CD14-positive monocyte (primary cell): ENCODE results near the gene RPS6KA5. TPM values are rescaled to one million over a fixed set of nuclear protein-coding genes. Genes with fewer than 3 reads are reported as not detected.

Source experiments
- DNase-seq, 3 donors: peaks; one replicate each; pipeline ENCODE4 v3.0.0-alpha.2; 2011 to 2022
- H2AFZ ChIP-seq: 2 replicates; pipeline ENCODE4 v1.6.0; 2012; ENCODE audit warnings: mild to moderate bottlenecking, low read depth, low read length, inconsistent platforms; ENCODE audit not compliant: insufficient read depth, poor library complexity, severe bottlenecking
- H3K27ac ChIP-seq, 2 donors: 1 replicate in 1 of 2; 2 replicates in 1 of 2; pipeline ENCODE4 v1.5.1; 2012 to 2013; ENCODE audit warnings: low read length in 2 of 2, control low read depth in 1 of 2, inconsistent platforms in 1 of 2, low read depth in 1 of 2, mild to moderate bottlenecking in 1 of 2
- H3K27me3 ChIP-seq, 2 donors: one replicate each; pipeline versions ENCODE4 v1.6.0 to v1.6.1; 2011 to 2013; ENCODE audit warnings: low read length in 2 of 2; ENCODE audit not compliant: control insufficient read depth in 2 of 2, insufficient read depth in 2 of 2
- H3K36me3 ChIP-seq, 2 donors: replicated peaks in 1 of 2; 1 replicate in 1 of 2; 2 replicates in 1 of 2; pipeline versions ENCODE4 v1.5.1 to v1.6.1; 2012 to 2013; ENCODE audit warnings: low read length in 2 of 2, control low read depth in 1 of 2, inconsistent platforms in 1 of 2, mild to moderate bottlenecking in 1 of 2; ENCODE audit not compliant: insufficient read depth in 2 of 2, control insufficient read depth in 1 of 2
- H3K4me1 ChIP-seq, 2 donors: 1 replicate in 1 of 2; 2 replicates in 1 of 2; pipeline versions ENCODE4 v1.5.1 to v1.6.1; 2012 to 2013; ENCODE audit warnings: low read length in 2 of 2, control low read depth in 1 of 2, inconsistent platforms in 1 of 2, mild to moderate bottlenecking in 1 of 2, moderate library complexity in 1 of 2; ENCODE audit not compliant: insufficient read depth in 2 of 2, control insufficient read depth in 1 of 2
- H3K4me2 ChIP-seq: replicated peaks from 2 replicates; pipeline ENCODE3; 2012; ENCODE audit warnings: low read length, moderate library complexity, mild to moderate bottlenecking; ENCODE audit not compliant: poor library complexity, severe bottlenecking; ENCODE audit errors: extremely low read depth
- H3K4me3 ChIP-seq, 3 experiments: fragments of 200-600 bp in 1 of 3; sonication (generic) in 1 of 3; replicated peaks in 1 of 3; 1 replicate in 2 of 3; 2 replicates in 1 of 3; pipeline ENCODE4 v1.5.1; 2011 to 2013; ENCODE audit warnings: low read length in 3 of 3, mild to moderate bottlenecking in 3 of 3, control low read depth in 2 of 3, low read depth in 2 of 3, inconsistent platforms in 1 of 3, moderate library complexity in 1 of 3
- H3K79me2 ChIP-seq: 2 replicates; pipeline ENCODE4 v1.6.0; 2012; ENCODE audit warnings: mild to moderate bottlenecking, control low read depth, inconsistent platforms, low read length, moderate library complexity; ENCODE audit not compliant: insufficient read depth
- H3K9ac ChIP-seq: 2 replicates; pipeline ENCODE4 v1.6.0; 2017; ENCODE audit warnings: low read length, mild to moderate bottlenecking; ENCODE audit not compliant: insufficient read depth, poor library complexity, severe bottlenecking
- H3K9me3 ChIP-seq, 2 donors: replicated peaks in 1 of 2; 1 replicate in 1 of 2; 2 replicates in 1 of 2; pipeline versions ENCODE4 v1.5.1 to v1.6.1; 2012 to 2013; ENCODE audit warnings: low read length in 2 of 2, control low read depth in 1 of 2; ENCODE audit not compliant: control insufficient read depth in 1 of 2, insufficient read depth in 1 of 2
- H4K20me1 ChIP-seq: 2 replicates; pipeline ENCODE4 v1.6.0; 2012; ENCODE audit warnings: mild to moderate bottlenecking, low read length, control low read depth, moderate library complexity; ENCODE audit not compliant: insufficient read depth
- H3K27ac Mint-ChIP-seq, 7 donors: one replicate each; pipeline ENCODE4 v1.8.0; 2020; ENCODE audit warnings: mild to moderate bottlenecking in 7 of 7, mixed read lengths in 7 of 7, moderate library complexity in 6 of 7, inconsistent platforms in 2 of 7
- H3K27me3 Mint-ChIP-seq, 3 donors: one replicate each; pipeline ENCODE4 v1.8.0; 2021 to 2022; ENCODE audit warnings: low read depth in 3 of 3, mild to moderate bottlenecking in 3 of 3, mixed read lengths in 3 of 3, moderate library complexity in 3 of 3, inconsistent platforms in 1 of 3
- H3K36me3 Mint-ChIP-seq, 2 donors: one replicate each; pipeline ENCODE4 v1.8.0; 2020; ENCODE audit warnings: mixed read lengths in 2 of 2, inconsistent platforms in 1 of 2, mild to moderate bottlenecking in 1 of 2
- H3K4me1 Mint-ChIP-seq: one replicate; pipeline ENCODE4 v1.8.0; 2020; ENCODE audit warnings: mild to moderate bottlenecking, mixed read lengths
- H3K4me3 Mint-ChIP-seq, 2 donors: one replicate each; pipeline ENCODE4 v1.8.0; 2020; ENCODE audit warnings: mild to moderate bottlenecking in 2 of 2, mixed read lengths in 2 of 2, moderate library complexity in 1 of 2
- H3K9me3 Mint-ChIP-seq, 7 donors: one replicate each; pipeline ENCODE4 v1.8.0; 2020 to 2022; ENCODE audit warnings: mixed read lengths in 7 of 7, mild to moderate bottlenecking in 6 of 7, moderate library complexity in 6 of 7, inconsistent platforms in 2 of 7
- CTCF ChIP-seq: fragments of 200-600 bp; IDR thresholded peaks from one replicate; pipeline ENCODE4 v1.8.0; 2022; ENCODE audit warnings: antibody characterized with exemption, mild to moderate bottlenecking
- WGBS: methylation state at CpG from one replicate; pipeline ENCODE4 v1.1.5; 2013; ENCODE audit warnings: missing lambda C conversion rate; ENCODE audit not compliant: insufficient coverage; 5-methylcytosine and 5-hydroxymethylcytosine counted together
- intact Hi-C, 2 donors: fragments of 100-400 bp; cut with micrococcal nuclease; formaldehyde crosslinking; loops; one replicate each; pipeline versions ENCODE4 v1.15.0 to v1.15.1; 2023
- polyA plus RNA-seq, 3 donors: library from polyadenylated mRNA; depleted of rRNA in 1 of 3; unstranded in 2 of 3; stranded (reverse) in 1 of 3; fragments of 300-500 nt in 2 of 3; fragments of >200 nt in 1 of 3; fragmentation: Illumina TruSeq in 2 of 3; gene quantifications; 1 replicate in 2 of 3; 2 replicates in 1 of 3; pipeline ENCODE4 v1.2.3, GENCODE V29; 2012 to 2021

The RPS6KA5 gene
- polyA plus RNA-seq, 3 donors, result 4.4 to 10.1 (median 7.9) TPM

GRCh38 chr14:91065266-91065665 is 4.8 kb upstream of the RPS6KA5 start:
- intact Hi-C loops, result loop anchor here in 1 of 2 donors (10.0 kb wide), 2 partner anchors 50 to 1110 kb away; partner anchors contain the start of genes EFCAB11 and TDP1

GRCh38 chr14:91063119-91063518 is 2.7 kb upstream of the RPS6KA5 start:
- H3K4me3 ChIP-seq, result no peak overlapping the region
- H3K27ac ChIP-seq, result peak overlapping the region in 1 of 2 donors; percentile 68
- peaks cover 0 to under 1% (median 0%) of the 10 kb centered on the region in 3 donors for H3K27me3 Mint-ChIP-seq
- intact Hi-C loops, result loop anchor here in 1 of 2 donors (10.0 kb wide), 2 partner anchors 48 to 1108 kb away; partner anchors contain the start of genes EFCAB11 and TDP1
- H2AFZ ChIP-seq, result peak overlapping the region; percentile 23
- H3K36me3 ChIP-seq, result no peaks in the 10 kb centered on the region
- no peaks in the 10 kb centered on the region for H3K27me3 ChIP-seq
- H3K4me3 Mint-ChIP-seq, result no peak overlapping the region
- peaks cover 16% of the 10 kb centered on the region for H3K79me2 ChIP-seq
- peaks cover 0 to under 1% of the 10 kb centered on the region in 2 donors for H3K36me3 Mint-ChIP-seq
- no peaks in the 10 kb centered on the region for H3K9me3 ChIP-seq
- H3K4me1 ChIP-seq, result peaks cover 30 to 34% of the 10 kb centered on the region in 2 donors
- H3K9me3 Mint-ChIP-seq, result peaks cover 0 to 5% (median 0%) of the 10 kb centered on the region in 7 donors
- peaks cover 4% of the 10 kb centered on the region for H4K20me1 ChIP-seq
- no peak overlapping the region for H3K4me2 ChIP-seq
- peak overlapping the region in 4 of 7 donors; percentile 1 to 88 (median 44) for H3K27ac Mint-ChIP-seq
- no peak overlapping the region for H3K9ac ChIP-seq
- H3K4me1 Mint-ChIP-seq, result peaks cover 35% of the 10 kb centered on the region
- DNase-seq, result peak; percentile 44 to 78 (median 58)
- TF ChIP-seq CTCF, result no peak

More at GRCh38 chr14:91065266-91065665, 4.8 kb upstream of the RPS6KA5 start:
- Histone ChIP-seq H3K27me3 (no peaks in the 10 kb centered on the region), H3K4me2 (no peak overlapping the region), H3K9ac (no peak overlapping the region), H4K20me1 (no peaks in the 10 kb centered on the region), H3K4me1 (peaks cover 25% of the 10 kb centered on the region in 2 donors), H3K36me3 (no peaks in the 10 kb centered on the region), H3K4me3 (no peak overlapping the region), H3K79me2 (no peaks in the 10 kb centered on the region), H3K9me3 (peaks cover 0 to 2% of the 10 kb centered on the region in 2 donors), H2AFZ (no peak overlapping the region), H3K27ac (no peak overlapping the region)
- Mint-ChIP-seq H3K27me3 (peaks cover 0 to 3% (median 0%) of the 10 kb centered on the region in 3 donors), H3K27ac (peak overlapping the region in 1 of 7 donors; percentile 45), H3K9me3 (peaks cover 0 to 5% (median 0%) of the 10 kb centered on the region in 7 donors), H3K36me3 (no peaks in the 10 kb centered on the region), H3K4me3 (no peak overlapping the region), H3K4me1 (peaks cover 26% of the 10 kb centered on the region)
- no peak for TF ChIP-seq CTCF
- no CpG with 5 or more reads among the region's 3 CpGs for WGBS
- no peak for DNase-seq
